Measurements from ENCODE around the gene KANSL1.
A peak's percentile ranks its signal among the peaks of the same experiment; 100 is the strongest.
"Not testable (repeated sequence)": the region's sequence is repeated elsewhere in the genome, so short reads cannot be mapped to it uniquely, and the experiment has no call there.

Gene KANSL1

GRCh38 chr17:46037722-46038255, 155.4 kb downstream of the KANSL1 start:
- DNase-seq, result no peak

DNA sequence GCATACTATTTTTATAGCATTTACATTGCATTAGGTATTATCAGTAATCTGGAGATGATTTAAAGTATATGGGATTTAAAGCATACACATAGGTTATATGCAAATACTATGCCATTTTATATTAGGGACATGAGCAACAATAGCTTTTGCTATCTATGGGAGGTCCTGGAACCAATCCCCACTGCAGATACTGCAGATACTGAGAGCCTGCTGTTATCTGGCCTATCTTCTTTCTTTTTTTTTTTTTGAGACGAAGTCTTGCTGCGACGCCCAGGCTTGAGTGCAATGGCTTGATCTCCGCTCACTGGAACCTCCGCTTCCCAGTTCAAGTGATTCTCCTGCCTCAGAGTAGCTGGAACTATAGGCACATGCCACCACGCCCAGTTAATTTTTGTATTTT, 156.7 kb downstream of the KANSL1 start:
- DNase-seq, result no peak

- DNase-seq, result no peak
Observed at GRCh38 chr17:46035112-46035818, 158.0 kb downstream of the KANSL1 start.

DNA sequence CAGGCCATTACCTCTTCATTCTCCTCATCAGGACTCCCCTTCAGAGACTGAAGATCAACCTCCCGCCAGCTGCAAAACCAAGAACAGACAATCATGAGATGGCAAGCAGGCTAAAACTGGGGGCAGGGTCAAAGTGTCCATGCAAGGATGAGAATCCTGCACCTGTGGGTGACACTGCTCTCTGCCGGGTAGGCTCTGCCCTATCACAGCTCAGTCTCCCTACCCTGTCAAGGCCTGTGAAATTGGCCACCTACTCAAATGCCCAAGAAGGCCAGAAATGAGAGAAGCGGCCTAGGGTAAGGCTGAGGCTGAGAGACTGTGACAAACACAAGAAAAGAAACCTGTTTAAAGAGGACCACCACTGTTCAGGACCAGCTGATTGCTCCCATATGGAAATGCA, 159.8 kb downstream of the KANSL1 start:
- no peak for DNase-seq

DNA sequence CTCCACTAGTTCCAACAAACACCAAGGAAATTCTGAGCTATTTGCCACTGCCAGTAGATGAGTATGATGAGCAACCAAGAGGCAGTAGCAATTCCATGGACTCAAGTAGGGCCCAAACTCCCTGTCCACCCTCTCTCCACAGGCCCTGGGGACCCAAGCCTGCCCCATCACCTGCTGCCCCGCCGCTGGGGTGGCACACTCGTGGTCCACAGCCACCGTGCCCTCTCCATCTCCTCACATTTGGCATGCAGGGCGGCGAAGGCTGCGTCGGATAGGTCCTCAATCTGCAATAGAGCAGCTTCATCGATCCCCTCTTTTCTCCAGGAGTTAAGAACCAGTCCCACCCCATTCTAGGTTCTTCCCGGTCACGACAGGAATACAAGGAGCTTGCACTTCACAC, 160.3 kb downstream of the KANSL1 start:
- no peak for DNase-seq

- no peak for DNase-seq
Observed at GRCh38 chr17:46031920-46032319, 161.3 kb downstream of the KANSL1 start.

- no peak for DNase-seq
Observed at GRCh38 chr17:46031440-46031839, 161.8 kb downstream of the KANSL1 start.

GRCh38 chr17:46030752-46031151, 162.5 kb downstream of the KANSL1 start:
- no peak for DNase-seq

- DNase-seq, result no peak
Observed at GRCh38 chr17:46029627-46030026, 163.6 kb downstream of the KANSL1 start.

GRCh38 chr17:46028981-46029565, 164.2 kb downstream of the KANSL1 start:
- no peak for DNase-seq

DNA sequence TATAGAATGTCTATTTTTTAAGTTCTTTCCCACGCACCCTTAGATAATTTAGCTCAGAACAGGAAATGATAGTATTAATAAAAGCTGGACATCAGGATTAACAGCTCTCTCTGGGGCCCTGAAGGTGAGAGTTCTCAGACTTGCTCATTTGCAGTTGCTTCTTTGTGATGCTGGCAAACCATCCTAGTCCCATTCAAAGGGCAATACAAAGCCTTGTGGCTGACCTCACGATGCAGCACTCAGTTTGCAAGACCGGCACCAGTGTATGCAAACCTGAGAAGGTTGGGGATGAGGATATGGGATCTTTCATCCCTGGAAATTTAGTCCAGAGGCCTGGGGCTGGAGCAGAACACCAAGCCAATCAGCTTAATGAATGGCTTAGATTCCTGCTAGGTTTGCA, 164.9 kb downstream of the KANSL1 start:
- DNase-seq, result no peak

- DNase-seq, result no peak
Observed at GRCh38 chr17:46027976-46028325, 165.3 kb downstream of the KANSL1 start.

DNA sequence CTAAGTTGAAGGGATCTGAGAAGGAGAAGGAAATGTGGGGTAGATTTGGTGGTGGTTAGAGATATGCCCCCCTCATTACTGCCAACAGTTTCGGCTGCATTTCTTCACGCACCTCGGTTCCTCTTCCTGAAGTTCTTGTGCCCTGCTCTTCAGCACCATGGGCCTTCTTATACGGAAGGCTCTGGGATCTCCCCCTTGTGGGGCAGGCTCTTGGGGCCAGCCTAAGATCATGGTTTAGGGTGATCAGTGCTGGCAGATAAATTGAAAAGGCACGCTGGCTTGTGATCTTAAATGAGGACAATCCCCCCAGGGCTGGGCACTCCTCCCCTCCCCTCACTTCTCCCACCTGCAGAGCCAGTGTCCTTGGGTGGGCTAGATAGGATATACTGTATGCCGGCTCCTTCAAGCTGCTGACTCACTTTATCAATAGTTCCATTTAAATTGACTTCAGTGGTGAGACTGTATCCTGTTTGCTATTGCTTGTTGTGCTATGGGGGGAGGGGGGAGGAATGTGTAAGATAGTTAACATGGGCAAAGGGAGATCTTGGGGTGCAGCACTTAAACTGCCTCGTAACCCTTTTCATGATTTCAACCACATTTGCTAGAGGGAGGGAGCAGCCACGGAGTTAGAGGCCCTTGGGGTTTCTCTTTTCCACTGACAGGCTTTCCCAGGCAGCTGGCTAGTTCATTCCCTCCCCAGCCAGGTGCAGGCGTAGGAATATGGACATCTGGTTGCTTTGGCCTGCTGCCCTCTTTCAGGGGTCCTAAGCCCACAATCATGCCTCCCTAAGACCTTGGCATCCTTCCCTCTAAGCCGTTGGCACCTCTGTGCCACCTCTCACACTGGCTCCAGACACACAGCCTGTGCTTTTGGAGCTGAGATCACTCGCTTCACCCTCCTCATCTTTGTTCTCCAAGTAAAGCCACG, 165.9 kb downstream of the KANSL1 start:
- no peak for DNase-seq

DNA sequence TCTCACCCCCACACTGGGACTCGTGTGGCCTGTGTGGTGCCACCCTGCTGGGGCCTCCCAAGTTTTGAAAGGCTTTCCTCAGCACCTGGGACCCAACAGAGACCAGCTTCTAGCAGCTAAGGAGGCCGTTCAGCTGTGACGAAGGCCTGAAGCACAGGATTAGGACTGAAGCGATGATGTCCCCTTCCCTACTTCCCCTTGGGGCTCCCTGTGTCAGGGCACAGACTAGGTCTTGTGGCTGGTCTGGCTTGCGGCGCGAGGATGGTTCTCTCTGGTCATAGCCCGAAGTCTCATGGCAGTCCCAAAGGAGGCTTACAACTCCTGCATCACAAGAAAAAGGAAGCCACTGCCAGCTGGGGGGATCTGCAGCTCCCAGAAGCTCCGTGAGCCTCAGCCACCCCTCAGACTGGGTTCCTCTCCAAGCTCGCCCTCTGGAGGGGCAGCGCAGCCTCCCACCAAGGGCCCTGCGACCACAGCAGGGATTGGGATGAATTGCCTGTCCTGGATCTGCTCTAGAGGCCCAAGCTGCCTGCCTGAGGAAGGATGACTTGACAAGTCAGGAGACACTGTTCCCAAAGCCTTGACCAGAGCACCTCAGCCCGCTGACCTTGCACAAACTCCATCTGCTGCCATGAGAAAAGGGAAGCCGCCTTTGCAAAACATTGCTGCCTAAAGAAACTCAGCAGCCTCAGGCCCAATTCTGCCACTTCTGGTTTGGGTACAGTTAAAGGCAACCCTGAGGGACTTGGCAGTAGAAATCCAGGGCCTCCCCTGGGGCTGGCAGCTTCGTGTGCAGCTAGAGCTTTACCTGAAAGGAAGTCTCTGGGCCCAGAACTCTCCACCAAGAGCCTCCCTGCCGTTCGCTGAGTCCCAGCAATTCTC, 166.8 kb downstream of the KANSL1 start:
- DNase-seq, result no peak

DNA sequence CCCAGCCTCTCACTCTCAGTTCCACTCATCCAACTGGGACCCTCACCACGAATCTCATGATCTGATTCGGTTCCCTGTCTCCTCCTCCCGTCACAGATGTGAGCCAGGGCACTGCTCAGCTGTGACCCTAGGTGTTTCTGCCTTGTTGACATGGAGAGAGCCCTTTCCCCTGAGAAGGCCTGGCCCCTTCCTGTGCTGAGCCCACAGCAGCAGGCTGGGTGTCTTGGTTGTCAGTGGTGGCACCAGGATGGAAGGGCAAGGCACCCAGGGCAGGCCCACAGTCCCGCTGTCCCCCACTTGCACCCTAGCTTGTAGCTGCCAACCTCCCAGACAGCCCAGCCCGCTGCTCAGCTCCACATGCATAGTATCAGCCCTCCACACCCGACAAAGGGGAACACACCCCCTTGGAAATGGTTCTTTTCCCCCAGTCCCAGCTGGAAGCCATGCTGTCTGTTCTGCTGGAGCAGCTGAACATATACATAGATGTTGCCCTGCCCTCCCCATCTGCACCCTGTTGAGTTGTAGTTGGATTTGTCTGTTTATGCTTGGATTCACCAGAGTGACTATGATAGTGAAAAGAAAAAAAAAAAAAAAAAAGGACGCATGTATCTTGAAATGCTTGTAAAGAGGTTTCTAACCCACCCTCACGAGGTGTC, 167.6 kb downstream of the KANSL1 start:
- no peak for DNase-seq

DNA sequence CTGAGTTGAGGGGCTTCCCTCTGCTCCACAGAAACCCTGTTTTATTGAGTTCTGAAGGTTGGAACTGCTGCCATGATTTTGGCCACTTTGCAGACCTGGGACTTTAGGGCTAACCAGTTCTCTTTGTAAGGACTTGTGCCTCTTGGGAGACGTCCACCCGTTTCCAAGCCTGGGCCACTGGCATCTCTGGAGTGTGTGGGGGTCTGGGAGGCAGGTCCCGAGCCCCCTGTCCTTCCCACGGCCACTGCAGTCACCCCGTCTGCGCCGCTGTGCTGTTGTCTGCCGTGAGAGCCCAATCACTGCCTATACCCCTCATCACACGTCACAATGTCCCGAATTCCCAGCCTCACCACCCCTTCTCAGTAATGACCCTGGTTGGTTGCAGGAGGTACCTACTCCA, 168.2 kb downstream of the KANSL1 start:
- no peak for DNase-seq

DNA sequence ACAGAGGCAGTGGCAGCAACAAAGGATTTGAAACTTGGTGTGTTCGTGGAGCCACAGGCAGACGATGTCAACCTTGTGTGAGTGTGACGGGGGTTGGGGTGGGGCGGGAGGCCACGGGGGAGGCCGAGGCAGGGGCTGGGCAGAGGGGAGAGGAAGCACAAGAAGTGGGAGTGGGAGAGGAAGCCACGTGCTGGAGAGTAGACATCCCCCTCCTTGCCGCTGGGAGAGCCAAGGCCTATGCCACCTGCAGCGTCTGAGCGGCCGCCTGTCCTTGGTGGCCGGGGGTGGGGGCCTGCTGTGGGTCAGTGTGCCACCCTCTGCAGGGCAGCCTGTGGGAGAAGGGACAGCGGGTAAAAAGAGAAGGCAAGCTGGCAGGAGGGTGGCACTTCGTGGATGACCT, 168.6 kb downstream of the KANSL1 start:
- no peak for DNase-seq

DNA sequence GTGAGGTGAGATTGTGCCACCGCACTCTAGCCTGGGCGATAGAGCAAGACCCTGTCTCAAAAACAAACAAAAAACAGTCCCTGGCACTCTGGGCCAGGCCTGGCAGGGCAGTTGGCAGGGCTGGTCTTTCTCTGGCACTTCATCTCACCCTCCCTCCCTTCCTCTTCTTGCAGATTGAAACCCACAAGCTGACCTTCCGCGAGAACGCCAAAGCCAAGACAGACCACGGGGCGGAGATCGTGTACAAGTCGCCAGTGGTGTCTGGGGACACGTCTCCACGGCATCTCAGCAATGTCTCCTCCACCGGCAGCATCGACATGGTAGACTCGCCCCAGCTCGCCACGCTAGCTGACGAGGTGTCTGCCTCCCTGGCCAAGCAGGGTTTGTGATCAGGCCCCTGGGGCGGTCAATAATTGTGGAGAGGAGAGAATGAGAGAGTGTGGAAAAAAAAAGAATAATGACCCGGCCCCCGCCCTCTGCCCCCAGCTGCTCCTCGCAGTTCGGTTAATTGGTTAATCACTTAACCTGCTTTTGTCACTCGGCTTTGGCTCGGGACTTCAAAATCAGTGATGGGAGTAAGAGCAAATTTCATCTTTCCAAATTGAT, 169.3 kb downstream of the KANSL1 start:
- no peak for DNase-seq

DNA sequence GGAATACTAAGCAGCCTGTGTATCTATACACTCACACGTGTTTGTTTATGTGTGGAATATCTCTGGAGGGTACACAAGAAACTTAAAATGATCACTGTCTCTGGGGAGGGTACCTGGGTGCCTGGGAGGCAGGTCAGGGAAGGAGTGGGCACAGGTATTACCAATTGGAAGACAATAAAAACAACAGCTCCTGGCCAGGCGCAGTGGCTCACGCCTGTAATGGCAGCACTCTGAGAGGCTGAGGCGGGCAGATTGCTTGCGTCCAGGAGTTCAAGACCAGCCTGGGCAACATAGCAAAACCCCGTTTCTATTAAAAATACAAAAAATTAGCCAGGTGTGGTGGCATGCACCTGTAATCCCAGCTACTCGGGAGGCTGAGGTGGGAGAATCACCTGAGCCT, 169.9 kb downstream of the KANSL1 start:
- DNase-seq, result not testable (repeated sequence)

- no peak for DNase-seq
Observed at GRCh38 chr17:46020998-46021397, 172.2 kb downstream of the KANSL1 start.

- DNase-seq, result peak; percentile 66
Observed at GRCh38 chr17:46020023-46020761, 173.0 kb downstream of the KANSL1 start.

Data from activated gamma-delta T cell treated with Interleukin-2 at 50 U/mL for 16 hours (primary cell).